HUES64 (cell line): ENCODE measurements around the gene ADGRG1.
A peak's percentile ranks its signal among the peaks of the same experiment; 100 is the strongest.

Experiments used
- H3K27ac ChIP-seq: 2 replicates; pipeline ENCODE4 v1.7.0; 2013; ENCODE audit warnings: low read depth, low read length, inconsistent platforms
- H3K27me3 ChIP-seq: 2 replicates; pipeline ENCODE4 v1.6.1; 2013; ENCODE audit warnings: mild to moderate bottlenecking, low read length; ENCODE audit not compliant: insufficient read depth
- H3K36me3 ChIP-seq: 2 replicates; pipeline ENCODE4 v1.6.1; 2013; ENCODE audit warnings: mild to moderate bottlenecking, low read length; ENCODE audit not compliant: insufficient read depth
- H3K4me1 ChIP-seq: 2 replicates; pipeline ENCODE4 v1.6.1; 2013; ENCODE audit warnings: mild to moderate bottlenecking, low read length, moderate library complexity; ENCODE audit not compliant: insufficient read depth
- H3K4me3 ChIP-seq: 2 replicates; pipeline ENCODE4 v1.5.1; 2013; ENCODE audit warnings: mild to moderate bottlenecking, low read length, moderate library complexity
- H3K9ac ChIP-seq: 2 replicates; pipeline ENCODE4 v1.6.1; 2013; ENCODE audit warnings: mild to moderate bottlenecking, low read depth, low read length
- H3K9me3 ChIP-seq: 2 replicates; pipeline ENCODE4 v1.6.1; 2013; ENCODE audit warnings: low read depth, low read length; ENCODE audit not compliant: insufficient read depth
- WGBS: fragments of 150-250, 120-280 bp; methylation state at CpG from one replicate; pipeline ENCODE4 v1.1.7; 2013; ENCODE audit warnings: missing lambda C conversion rate; 5-methylcytosine and 5-hydroxymethylcytosine counted together

ADGRG1 gene

DNA sequence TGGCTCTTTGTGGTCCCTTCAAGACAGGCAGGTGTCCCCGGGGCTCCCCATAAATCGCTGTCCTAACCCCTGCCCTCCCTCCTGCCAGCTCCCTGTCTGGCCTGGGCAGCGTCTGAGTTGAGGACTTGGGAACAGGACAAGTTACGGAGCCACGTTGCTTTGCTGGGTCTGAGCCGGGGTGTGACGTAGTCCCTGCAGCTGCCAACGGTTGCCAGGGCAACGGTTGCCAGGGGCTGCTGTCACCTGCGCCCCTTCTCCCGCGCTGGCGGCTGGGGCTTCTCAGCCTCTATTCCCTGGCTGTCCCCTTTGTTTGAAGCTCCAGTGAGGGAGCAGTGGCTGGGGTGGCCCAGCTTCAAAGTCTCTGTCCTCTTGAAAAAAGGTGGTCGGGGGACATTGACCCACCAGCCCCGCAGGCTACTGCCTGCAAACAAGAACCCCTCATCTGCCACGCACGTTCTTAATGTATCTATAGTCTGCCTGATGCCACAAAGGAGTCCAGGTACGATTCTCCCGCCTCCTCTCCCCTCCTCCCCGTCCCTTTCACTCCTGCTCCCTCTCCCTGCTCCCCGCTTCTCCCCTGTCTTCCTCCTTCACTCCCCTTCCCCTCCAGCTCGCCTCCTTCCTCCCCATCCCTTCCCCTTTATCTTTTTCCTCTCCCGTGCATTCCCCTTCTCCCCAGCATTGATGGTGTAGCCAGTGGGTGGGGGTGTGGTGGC lies 10.9 kb downstream of the ADGRG1 start:
- H3K4me1 ChIP-seq, result no peaks in the 10 kb centered on the region; the same call in 1 of the 2 replicates
- H3K27ac ChIP-seq, result no peak overlapping the region
- H3K4me3 ChIP-seq, result peak overlapping the region; percentile 3; the same call in 1 of the 2 replicates
- H3K9me3 ChIP-seq, result no peaks in the 10 kb centered on the region
- WGBS, result 43% methylated on average over 22 of the region's 23 CpGs
- no peaks in the 10 kb centered on the region for H3K27me3 ChIP-seq
- no peak overlapping the region for H3K9ac ChIP-seq
- no peaks in the 10 kb centered on the region for H3K36me3 ChIP-seq

DNA sequence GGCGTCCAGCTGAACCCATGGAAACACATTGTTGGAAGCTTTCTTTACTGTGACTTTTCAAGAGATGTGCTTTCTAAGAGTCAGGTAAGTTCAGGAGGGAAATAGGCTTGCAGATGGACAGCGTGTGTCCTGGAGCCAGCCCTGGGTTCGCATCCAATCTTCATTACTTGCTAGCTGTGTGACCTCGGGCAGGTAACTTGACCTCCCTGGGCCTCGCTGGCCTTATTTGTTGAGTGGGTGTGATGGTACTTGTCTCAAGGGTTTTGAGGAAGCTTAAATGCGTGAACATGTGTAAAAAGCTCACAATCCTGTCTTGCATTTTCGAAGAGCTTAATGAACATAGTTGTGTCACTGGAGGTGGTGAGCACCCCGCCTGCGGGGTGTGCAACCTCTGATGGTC lies 11.8 kb downstream of the ADGRG1 start:
- H3K9ac ChIP-seq, result no peak overlapping the region
- no peaks in the 10 kb centered on the region for H3K9me3 ChIP-seq
- H3K4me1 ChIP-seq, result no peaks in the 10 kb centered on the region; the same call in 1 of the 2 replicates
- WGBS, result 90% methylated on average over 9 of the region's 9 CpGs
- H3K27ac ChIP-seq, result no peak overlapping the region
- no peaks in the 10 kb centered on the region for H3K27me3 ChIP-seq
- H3K36me3 ChIP-seq, result no peaks in the 10 kb centered on the region
- H3K4me3 ChIP-seq, result no peak overlapping the region

DNA sequence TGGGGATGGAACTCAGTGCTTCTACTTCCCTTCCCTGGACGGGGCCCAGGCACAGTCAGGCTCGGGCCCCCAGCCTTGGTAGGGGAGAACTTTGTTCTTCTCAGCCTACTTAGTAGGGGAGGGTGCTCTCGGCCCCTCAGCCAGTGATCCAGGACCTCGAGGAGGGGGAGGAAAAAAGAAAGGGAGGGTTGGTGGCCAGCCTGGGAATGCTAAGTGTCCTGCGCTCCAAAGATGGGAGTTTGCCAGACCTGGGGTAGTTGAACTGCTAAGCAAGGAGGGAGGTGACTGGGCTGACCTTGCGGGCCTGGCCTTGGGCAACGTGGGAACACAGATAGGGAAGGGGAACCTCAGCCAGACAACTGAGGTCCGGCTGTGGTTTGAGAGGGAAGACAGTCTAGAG lies 12.2 kb downstream of the ADGRG1 start:
- no peaks in the 10 kb centered on the region; the same call in 1 of the 2 replicates for H3K4me1 ChIP-seq
- WGBS, result 84% methylated on average over 8 of the region's 8 CpGs
- H3K27ac ChIP-seq, result no peak overlapping the region
- no peaks in the 10 kb centered on the region for H3K27me3 ChIP-seq
- no peaks in the 10 kb centered on the region for H3K9me3 ChIP-seq
- no peaks in the 10 kb centered on the region for H3K36me3 ChIP-seq
- H3K9ac ChIP-seq, result no peak overlapping the region
- H3K4me3 ChIP-seq, result no peak overlapping the region

- Histone ChIP-seq H3K4me3 (no peak overlapping the region), H3K27me3 (no peaks in the 10 kb centered on the region), H3K36me3 (no peaks in the 10 kb centered on the region), H3K4me1 (no peaks in the 10 kb centered on the region), H3K27ac (no peak overlapping the region), H3K9ac (no peak overlapping the region), H3K9me3 (no peaks in the 10 kb centered on the region)
- WGBS, result 77% methylated on average over 11 of the region's 11 CpGs
These were observed 14.0 kb downstream of the ADGRG1 start for GRCh38 chr16:57642160-57643135.

DNA sequence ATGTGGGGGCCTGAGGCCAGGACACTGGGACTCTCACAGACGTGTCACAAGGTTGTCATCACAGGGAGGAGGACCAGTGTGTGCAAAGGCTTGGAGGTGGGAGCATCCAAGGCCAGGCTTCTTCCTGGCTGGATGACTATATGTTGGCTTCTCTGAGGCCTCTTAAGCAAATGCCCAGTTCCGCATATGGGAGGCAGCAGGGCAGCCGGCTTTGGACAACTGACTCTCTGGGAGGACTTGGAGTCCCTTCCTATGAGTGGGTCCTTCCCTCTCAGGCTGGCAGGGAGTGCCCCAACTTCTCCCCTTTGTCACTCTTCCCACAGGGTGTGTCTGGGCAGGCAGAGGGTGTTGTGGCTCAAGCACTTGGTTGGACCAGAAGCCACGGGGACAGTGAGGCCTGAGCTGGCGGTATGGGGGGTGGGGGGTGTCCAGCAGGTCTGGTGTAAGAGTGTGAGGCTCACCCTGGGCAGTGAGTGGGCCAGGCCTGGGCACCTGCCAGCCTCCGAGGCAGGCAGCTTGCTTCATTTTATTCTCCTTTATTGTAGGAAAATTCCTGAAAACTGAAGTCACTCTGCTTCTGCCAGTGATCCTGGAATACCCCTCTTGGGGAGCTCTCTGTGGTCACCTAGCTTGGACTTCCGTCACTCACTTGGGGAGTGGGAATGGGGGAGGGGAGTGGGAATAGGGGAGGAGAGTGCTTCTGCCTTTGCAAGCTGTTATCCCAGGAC lies 14.9 kb downstream of the ADGRG1 start:
- Histone ChIP-seq H3K36me3 (no peaks in the 10 kb centered on the region), H3K9ac (no peak overlapping the region), H3K4me1 (no peaks in the 10 kb centered on the region), H3K27me3 (no peaks in the 10 kb centered on the region), H3K27ac (no peak overlapping the region), H3K9me3 (no peaks in the 10 kb centered on the region), H3K4me3 (no peak overlapping the region)
- 70% methylated on average over 7 of the region's 7 CpGs for WGBS

GRCh38 chr16:57643910-57644309 lies 15.5 kb downstream of the ADGRG1 start:
- Histone ChIP-seq H3K4me3 (no peak overlapping the region), H3K27ac (no peak overlapping the region), H3K27me3 (no peaks in the 10 kb centered on the region), H3K9me3 (no peaks in the 10 kb centered on the region), H3K36me3 (no peaks in the 10 kb centered on the region), H3K9ac (no peak overlapping the region), H3K4me1 (no peaks in the 10 kb centered on the region)
- 88% methylated on average over 9 of the region's 9 CpGs for whole genome bisulfite sequencing

DNA sequence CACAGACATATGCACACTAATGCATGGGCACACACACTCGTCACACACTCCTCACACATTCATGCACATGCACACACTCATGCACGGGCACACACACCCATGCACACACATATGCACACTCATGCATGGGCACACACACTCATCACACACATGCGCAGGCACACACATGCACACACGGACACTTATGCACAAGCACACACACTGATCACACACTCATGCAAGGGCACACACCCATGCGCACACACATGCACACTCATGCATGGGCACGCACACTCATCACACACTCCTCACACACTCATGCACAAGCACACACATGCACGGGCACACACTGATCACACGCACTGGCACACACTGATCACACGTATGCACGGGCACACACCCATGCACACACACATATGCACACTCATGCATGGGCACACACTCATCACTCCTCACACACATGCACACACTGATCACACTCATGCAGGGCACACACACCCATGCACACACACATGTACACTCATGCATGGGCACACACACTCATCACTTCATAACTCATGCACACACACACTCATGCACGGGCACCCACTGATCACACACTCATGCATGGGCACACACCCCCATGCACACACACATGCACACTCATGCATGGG lies 16.1 kb downstream of the ADGRG1 start:
- no peaks in the 10 kb centered on the region for H3K27me3 ChIP-seq
- H3K27ac ChIP-seq, result no peak overlapping the region
- H3K9ac ChIP-seq, result no peak overlapping the region
- no peaks in the 10 kb centered on the region for H3K4me1 ChIP-seq
- H3K4me3 ChIP-seq, result no peak overlapping the region
- WGBS, result 91% methylated on average over 11 of the region's 11 CpGs
- no peaks in the 10 kb centered on the region for H3K36me3 ChIP-seq
- no peaks in the 10 kb centered on the region for H3K9me3 ChIP-seq

- Histone ChIP-seq H3K9ac (no peak overlapping the region), H3K27ac (no peak overlapping the region), H3K4me3 (no peak overlapping the region), H3K4me1 (no peaks in the 10 kb centered on the region), H3K9me3 (no peaks in the 10 kb centered on the region), H3K27me3 (no peaks in the 10 kb centered on the region), H3K36me3 (no peaks in the 10 kb centered on the region)
- WGBS, result 82% methylated on average over 10 of the region's 10 CpGs
These were observed 16.7 kb downstream of the ADGRG1 start for GRCh38 chr16:57645169-57645568.

GRCh38 chr16:57645691-57646387 lies 17.4 kb downstream of the ADGRG1 start:
- no peaks in the 10 kb centered on the region for H3K4me1 ChIP-seq
- 75% methylated on average over 23 of the region's 24 CpGs for WGBS
- no peak overlapping the region for H3K9ac ChIP-seq
- H3K9me3 ChIP-seq, result no peaks in the 10 kb centered on the region
- no peak overlapping the region for H3K4me3 ChIP-seq
- no peak overlapping the region for H3K27ac ChIP-seq
- no peaks in the 10 kb centered on the region for H3K36me3 ChIP-seq
- no peaks in the 10 kb centered on the region for H3K27me3 ChIP-seq

DNA sequence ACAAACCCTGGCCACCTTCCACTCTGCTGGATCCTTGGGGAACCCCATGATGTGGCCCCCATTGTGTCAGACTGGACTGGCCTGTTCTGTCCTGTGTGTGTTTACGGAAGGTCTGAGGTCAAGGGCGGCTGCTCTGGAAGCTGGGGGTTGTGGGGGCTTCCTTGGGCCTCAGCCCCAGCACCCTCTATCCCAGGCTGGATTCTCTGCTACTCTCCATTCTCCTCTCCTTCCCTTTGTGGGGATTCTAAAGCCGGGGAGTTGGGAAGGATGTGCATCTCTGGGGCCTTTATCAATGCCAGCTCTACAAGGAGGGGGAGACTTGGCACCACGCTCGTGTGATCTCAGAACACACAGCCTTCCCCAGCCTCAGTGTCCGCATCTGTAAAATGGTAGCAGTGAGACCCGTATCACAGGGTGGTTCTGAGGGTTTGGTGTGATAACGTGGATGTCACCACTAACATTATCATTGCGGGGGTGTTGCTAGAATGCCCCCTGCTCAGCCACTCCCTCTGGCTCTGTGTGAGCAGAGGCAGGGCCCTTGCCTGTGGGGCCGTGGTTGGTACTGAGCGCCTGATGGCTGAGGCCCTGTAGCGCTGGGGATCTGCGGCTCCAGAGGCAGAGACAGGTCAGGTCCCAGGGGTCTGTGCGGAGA lies 18.1 kb downstream of the ADGRG1 start:
- Histone ChIP-seq H3K36me3 (no peaks in the 10 kb centered on the region), H3K4me1 (no peaks in the 10 kb centered on the region), H3K9me3 (no peaks in the 10 kb centered on the region), H3K27me3 (no peaks in the 10 kb centered on the region), H3K27ac (no peak overlapping the region), H3K9ac (no peak overlapping the region), H3K4me3 (no peak overlapping the region)
- 88% methylated on average over 13 of the region's 14 CpGs for WGBS
